Immature natural killer cell (primary cell): ENCODE results near the gene GART. TPM values are rescaled to one million over a fixed set of nuclear protein-coding genes. Genes with fewer than 3 reads are reported as not detected.

Experiments
- DNase-seq, 3 donors: peaks; one replicate each; pipeline ENCODE4 v3.0.0; 2022; ENCODE audit warnings: mixed read lengths in 1 of 3
- H3K27ac Mint-ChIP-seq, 6 donors: one replicate each; pipeline ENCODE4 v1.8.0; 2020; ENCODE audit warnings: mixed read lengths in 6 of 6, mild to moderate bottlenecking in 5 of 6, inconsistent platforms in 4 of 6, moderate library complexity in 3 of 6
- H3K27me3 Mint-ChIP-seq, 3 donors: one replicate each; pipeline ENCODE4 v1.8.0; 2020 to 2021; ENCODE audit warnings: low read depth in 3 of 3, mild to moderate bottlenecking in 3 of 3, mixed read lengths in 3 of 3, moderate library complexity in 3 of 3, inconsistent platforms in 1 of 3
- H3K36me3 Mint-ChIP-seq, 3 donors: one replicate each; pipeline ENCODE4 v1.8.0; 2020; ENCODE audit warnings: mixed read lengths in 3 of 3, inconsistent platforms in 2 of 3, mild to moderate bottlenecking in 2 of 3
- H3K4me1 Mint-ChIP-seq, 2 donors: one replicate each; pipeline ENCODE4 v1.8.0; 2020; ENCODE audit warnings: inconsistent platforms in 2 of 2, mild to moderate bottlenecking in 2 of 2, mixed read lengths in 2 of 2, moderate library complexity in 1 of 2
- H3K4me3 Mint-ChIP-seq, 5 donors: one replicate each; pipeline ENCODE4 v1.8.0; 2020; ENCODE audit warnings: mild to moderate bottlenecking in 5 of 5, mixed read lengths in 5 of 5, inconsistent platforms in 3 of 5, moderate library complexity in 3 of 5
- H3K9me3 Mint-ChIP-seq, 6 donors: one replicate each; pipeline ENCODE4 v1.8.0; 2020; ENCODE audit warnings: mild to moderate bottlenecking in 6 of 6, mixed read lengths in 6 of 6, inconsistent platforms in 4 of 6, moderate library complexity in 3 of 6
- polyA plus RNA-seq, 3 donors: library from polyadenylated mRNA; unstranded; fragments of 300-500 nt; fragmentation: Illumina TruSeq; gene quantifications; one replicate each; pipeline ENCODE4 v1.2.3, GENCODE V29; 2021

GART gene
- polyA plus RNA-seq, 3 donors from 2014 or later = 26.4 to 43.8 (median 36.3) TPM

GRCh38 chr21:33566514-33566913 lies 24.6 kb upstream of the GART start:
- H3K36me3 Mint-ChIP-seq = peaks cover 9 to 21% (median 14%) of the 10 kb centered on the region in 3 donors
- no peak overlapping the region for H3K4me3 Mint-ChIP-seq

DNA sequence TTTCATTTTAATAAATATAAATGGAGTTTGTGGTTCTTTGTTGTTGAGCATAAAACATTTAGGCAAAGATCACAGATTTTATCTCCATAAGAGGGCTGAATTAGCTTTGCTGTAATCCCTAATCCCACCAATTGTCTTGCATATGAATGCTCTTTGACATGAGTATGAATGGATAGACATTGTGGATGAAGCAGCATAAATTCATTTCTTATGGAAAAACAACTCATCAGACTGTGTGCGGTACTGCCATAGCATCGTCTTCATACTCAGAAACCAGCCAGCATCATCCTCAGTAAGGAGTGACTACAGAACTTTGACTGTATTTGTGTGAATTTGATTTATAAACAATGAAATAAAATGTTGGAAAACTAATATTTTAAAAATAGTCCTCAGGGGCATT lies 20.5 kb upstream of the GART start:
- H3K4me1 Mint-ChIP-seq = peaks cover 30 to 78% of the 10 kb centered on the region in 2 donors

More at GRCh38 chr21:33566514-33566913, 24.6 kb upstream of the GART start:
- H3K27ac Mint-ChIP-seq = no peak overlapping the region
- peaks cover 29 to 52% of the 10 kb centered on the region in 2 donors for H3K4me1 Mint-ChIP-seq
- H3K27me3 Mint-ChIP-seq = no peaks in the 10 kb centered on the region
- DNase-seq = no peak
- no peaks in the 10 kb centered on the region for H3K9me3 Mint-ChIP-seq

GRCh38 chr21:33561373-33561772 lies 19.5 kb upstream of the GART start:
- peaks cover 41 to 78% of the 10 kb centered on the region in 2 donors for H3K4me1 Mint-ChIP-seq
- no peak overlapping the region for H3K4me3 Mint-ChIP-seq
- H3K9me3 Mint-ChIP-seq = no peaks in the 10 kb centered on the region
- peaks cover 0 to 10% (median 2%) of the 10 kb centered on the region in 3 donors for H3K27me3 Mint-ChIP-seq
- H3K36me3 Mint-ChIP-seq = peaks cover 28 to 54% (median 46%) of the 10 kb centered on the region in 3 donors
- H3K27ac Mint-ChIP-seq = peak overlapping the region; percentile 31 to 68 (median 53)
- DNase-seq = no peak

More for the DNA sequence above, 20.5 kb upstream of the GART start:
- no peak for DNase-seq
- peaks cover 28 to 46% (median 38%) of the 10 kb centered on the region in 3 donors for H3K36me3 Mint-ChIP-seq
- peaks cover 0 to 6% (median 2%) of the 10 kb centered on the region in 3 donors for H3K27me3 Mint-ChIP-seq
- H3K4me3 Mint-ChIP-seq = no peak overlapping the region
- H3K27ac Mint-ChIP-seq = peak overlapping the region in 2 of 6 donors; percentile 38 to 41
- no peaks in the 10 kb centered on the region for H3K9me3 Mint-ChIP-seq

DNA sequence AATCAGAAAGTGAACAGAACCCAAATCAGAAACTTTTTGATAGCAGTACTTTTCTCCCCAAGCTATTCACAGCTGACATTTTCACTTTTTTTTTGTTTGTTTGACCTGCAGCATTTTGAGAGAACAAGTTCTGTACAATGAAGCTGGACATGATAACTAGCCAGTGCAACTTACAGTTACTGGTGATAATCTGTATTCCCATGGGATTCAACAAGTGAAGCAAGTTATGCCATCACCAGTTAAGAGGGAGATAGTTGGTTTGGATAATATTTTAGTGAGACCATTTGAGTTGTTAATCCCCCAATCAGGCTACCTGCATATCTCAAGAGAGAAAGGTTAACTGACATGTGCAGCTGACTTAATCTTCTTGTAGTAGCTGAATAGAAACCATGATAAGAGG lies 19.0 kb upstream of the GART start:
- H3K4me1 Mint-ChIP-seq = peaks cover 45 to 78% of the 10 kb centered on the region in 2 donors
- peaks cover 0 to 14% (median 2%) of the 10 kb centered on the region in 3 donors for H3K27me3 Mint-ChIP-seq
- peaks cover 31 to 57% (median 50%) of the 10 kb centered on the region in 3 donors for H3K36me3 Mint-ChIP-seq
- H3K4me3 Mint-ChIP-seq = no peak overlapping the region
- no peaks in the 10 kb centered on the region for H3K9me3 Mint-ChIP-seq
- no peak for DNase-seq
- H3K27ac Mint-ChIP-seq = peak overlapping the region; percentile 31 to 68 (median 53)

GRCh38 chr21:33559813-33560212 lies 17.9 kb upstream of the GART start:
- Mint-ChIP-seq H3K27me3 (peaks cover 0 to 14% (median 3%) of the 10 kb centered on the region in 3 donors), H3K36me3 (peaks cover 37 to 66% (median 55%) of the 10 kb centered on the region in 3 donors)

DNA sequence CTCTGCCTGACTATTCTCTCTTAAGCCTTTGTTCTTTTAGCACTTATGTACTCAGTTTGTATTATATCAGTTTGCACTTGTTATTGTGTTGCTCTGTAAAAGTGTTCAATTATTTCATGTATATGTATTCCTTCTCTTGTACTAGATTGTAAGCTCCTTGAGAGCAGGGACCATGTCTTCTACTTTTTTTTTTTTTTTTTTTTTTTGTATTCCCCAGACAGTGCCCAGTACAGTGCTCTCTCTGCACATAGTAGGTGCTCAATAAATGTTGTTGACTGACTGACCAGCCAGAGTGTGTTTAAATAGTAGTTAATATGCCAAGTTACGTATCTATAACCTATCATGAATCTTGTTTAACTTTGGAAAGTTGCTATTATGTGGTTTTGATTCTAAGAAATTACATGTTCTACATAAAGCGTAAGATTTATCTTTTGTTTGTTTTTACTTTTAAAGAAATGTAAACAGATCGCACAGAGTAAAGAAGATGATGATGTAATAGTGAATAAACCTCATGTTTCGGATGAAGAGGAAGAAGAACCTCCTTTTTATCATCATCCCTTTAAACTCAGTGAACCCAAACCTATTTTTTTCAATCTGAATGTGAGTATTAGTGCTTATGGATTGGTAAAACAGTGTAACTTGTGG lies 17.0 kb upstream of the GART start:
- H3K9me3 Mint-ChIP-seq = no peaks in the 10 kb centered on the region
- peak overlapping the region in 1 of 6 donors; percentile 28 for H3K27ac Mint-ChIP-seq
- H3K27me3 Mint-ChIP-seq = peaks cover 5 to 14% (median 5%) of the 10 kb centered on the region in 3 donors
- H3K4me3 Mint-ChIP-seq = no peak overlapping the region
- peaks cover 46 to 72% (median 55%) of the 10 kb centered on the region in 3 donors for H3K36me3 Mint-ChIP-seq
- peaks cover 61 to 92% of the 10 kb centered on the region in 2 donors for H3K4me1 Mint-ChIP-seq
- DNase-seq = no peak

More at GRCh38 chr21:33559813-33560212, 17.9 kb upstream of the GART start:
- DNase-seq = no peak
- Mint-ChIP-seq H3K4me3 (no peak overlapping the region), H3K9me3 (no peaks in the 10 kb centered on the region), H3K4me1 (peaks cover 54 to 85% of the 10 kb centered on the region in 2 donors), H3K27ac (peak overlapping the region in 2 of 6 donors; percentile 27 to 30)

DNA sequence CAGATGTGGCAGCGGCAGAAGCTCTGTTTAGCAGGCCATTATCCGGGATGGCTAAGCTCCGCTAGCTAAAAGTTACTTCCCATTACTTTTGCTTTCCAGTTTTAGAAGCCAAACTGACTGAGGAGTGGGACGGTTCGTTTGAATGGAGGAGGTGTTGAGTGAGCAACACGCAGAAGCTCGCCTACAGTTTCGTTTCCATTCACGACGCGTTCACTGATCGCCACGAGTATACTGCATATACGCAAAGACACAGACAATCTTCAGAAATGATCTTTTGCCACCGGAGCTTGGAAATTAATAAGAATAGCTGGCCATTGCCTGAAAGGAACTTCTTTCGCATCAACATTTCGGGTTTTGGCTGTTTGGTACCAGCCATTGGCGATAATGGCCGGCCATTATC lies 15.5 kb upstream of the GART start:
- Mint-ChIP-seq H3K36me3 (peaks cover 46 to 74% (median 56%) of the 10 kb centered on the region in 3 donors), H3K4me3 (no peak overlapping the region), H3K27me3 (peaks cover 5 to 17% (median 5%) of the 10 kb centered on the region in 3 donors), H3K4me1 (peaks cover 50 to 91% of the 10 kb centered on the region in 2 donors), H3K9me3 (no peaks in the 10 kb centered on the region), H3K27ac (peak overlapping the region in 1 of 6 donors; percentile 40)
- DNase-seq = no peak

DNA sequence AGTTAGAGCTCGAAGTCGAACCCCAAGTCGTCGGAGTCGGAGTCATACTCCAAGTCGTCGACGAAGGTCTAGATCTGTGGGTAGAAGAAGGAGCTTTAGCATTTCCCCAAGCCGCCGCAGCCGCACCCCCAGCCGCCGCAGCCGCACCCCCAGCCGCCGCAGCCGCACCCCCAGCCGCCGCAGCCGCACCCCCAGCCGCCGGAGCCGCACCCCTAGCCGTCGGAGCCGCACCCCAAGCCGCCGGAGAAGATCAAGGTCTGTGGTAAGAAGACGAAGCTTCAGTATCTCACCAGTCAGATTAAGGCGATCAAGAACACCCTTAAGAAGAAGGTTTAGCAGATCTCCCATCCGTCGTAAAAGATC lies 13.0 kb upstream of the GART start:
- DNase-seq = no peak
- Mint-ChIP-seq H3K36me3 (peaks cover 39 to 64% (median 47%) of the 10 kb centered on the region in 3 donors), H3K4me3 (no peak overlapping the region), H3K27me3 (peaks cover 3 to 22% (median 7%) of the 10 kb centered on the region in 3 donors), H3K9me3 (no peaks in the 10 kb centered on the region), H3K27ac (no peak overlapping the region), H3K4me1 (peaks cover 42 to 75% of the 10 kb centered on the region in 2 donors)

- H3K36me3 Mint-ChIP-seq = peaks cover 36 to 64% (median 46%) of the 10 kb centered on the region in 3 donors
- H3K4me3 Mint-ChIP-seq = peak overlapping the region in 2 of 5 donors; percentile 20 to 50
- peak overlapping the region in 4 of 6 donors; percentile 10 to 65 (median 39) for H3K27ac Mint-ChIP-seq
- DNase-seq = no peak
- peaks cover 3 to 21% (median 7%) of the 10 kb centered on the region in 3 donors for H3K27me3 Mint-ChIP-seq
- H3K9me3 Mint-ChIP-seq = no peaks in the 10 kb centered on the region
- H3K4me1 Mint-ChIP-seq = peaks cover 47 to 75% of the 10 kb centered on the region in 2 donors
Observed at GRCh38 chr21:33554236-33554981, 12.5 kb upstream of the GART start.

DNA sequence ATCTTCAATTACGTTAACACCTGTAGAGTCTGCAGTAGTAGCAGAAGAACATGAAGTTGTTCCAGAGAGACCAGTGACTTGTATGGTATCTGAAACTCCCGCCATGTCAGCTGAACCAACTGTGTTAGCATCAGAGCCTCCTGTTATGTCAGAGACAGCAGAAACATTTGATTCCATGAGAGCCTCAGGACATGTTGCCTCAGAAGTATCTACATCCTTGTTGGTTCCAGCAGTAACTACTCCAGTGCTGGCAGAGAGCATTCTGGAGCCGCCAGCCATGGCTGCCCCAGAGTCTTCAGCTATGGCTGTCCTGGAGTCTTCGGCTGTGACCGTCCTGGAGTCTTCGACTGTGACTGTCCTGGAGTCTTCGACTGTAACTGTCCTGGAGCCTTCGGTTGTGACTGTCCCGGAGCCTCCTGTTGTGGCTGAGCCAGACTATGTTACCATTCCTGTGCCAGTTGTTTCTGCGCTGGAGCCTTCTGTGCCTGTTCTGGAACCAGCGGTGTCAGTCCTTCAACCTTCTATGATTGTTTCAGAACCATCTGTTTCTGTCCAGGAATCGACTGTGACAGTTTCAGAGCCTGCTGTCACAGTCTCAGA lies 11.2 kb upstream of the GART start:
- peaks cover 28 to 62% (median 40%) of the 10 kb centered on the region in 3 donors for H3K36me3 Mint-ChIP-seq
- H3K27ac Mint-ChIP-seq = no peak overlapping the region
- no peak for DNase-seq
- peaks cover 50 to 77% of the 10 kb centered on the region in 2 donors for H3K4me1 Mint-ChIP-seq
- H3K9me3 Mint-ChIP-seq = no peaks in the 10 kb centered on the region
- H3K27me3 Mint-ChIP-seq = peaks cover 3 to 19% (median 7%) of the 10 kb centered on the region in 3 donors
- no peak overlapping the region for H3K4me3 Mint-ChIP-seq

DNA sequence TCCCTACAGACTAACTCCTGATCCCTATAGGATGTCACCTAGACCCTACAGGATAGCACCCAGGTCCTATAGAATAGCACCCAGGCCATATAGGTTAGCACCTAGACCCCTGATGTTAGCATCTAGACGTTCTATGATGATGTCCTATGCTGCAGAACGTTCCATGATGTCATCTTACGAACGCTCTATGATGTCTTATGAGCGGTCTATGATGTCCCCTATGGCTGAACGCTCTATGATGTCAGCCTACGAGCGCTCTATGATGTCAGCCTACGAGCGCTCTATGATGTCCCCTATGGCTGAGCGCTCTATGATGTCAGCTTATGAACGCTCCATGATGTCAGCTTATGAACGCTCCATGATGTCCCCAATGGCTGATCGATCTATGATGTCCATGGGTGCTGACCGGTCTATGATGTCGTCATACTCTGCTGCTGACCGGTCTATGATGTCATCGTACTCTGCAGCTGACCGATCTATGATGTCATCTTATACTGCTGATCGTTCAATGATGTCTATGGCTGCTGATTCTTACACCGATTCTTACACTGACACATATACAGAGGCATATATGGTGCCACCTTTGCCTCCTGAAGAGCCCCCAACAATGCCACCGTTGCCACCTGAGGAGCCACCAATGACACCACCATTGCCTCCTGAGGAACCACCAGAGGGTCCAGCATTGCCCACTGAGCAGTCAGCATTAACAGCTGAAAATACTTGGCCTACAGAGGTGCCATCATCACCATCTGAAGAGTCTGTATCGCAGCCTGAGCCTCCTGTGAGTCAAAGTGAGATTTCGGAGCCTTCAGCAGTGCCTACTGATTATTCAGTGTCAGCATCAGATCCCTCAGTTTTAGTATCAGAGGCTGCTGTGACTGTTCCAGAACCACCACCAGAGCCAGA lies 10.4 kb upstream of the GART start:
- H3K9me3 Mint-ChIP-seq = no peaks in the 10 kb centered on the region
- no peak for DNase-seq
- no peak overlapping the region for H3K4me3 Mint-ChIP-seq
- peaks cover 23 to 56% (median 33%) of the 10 kb centered on the region in 3 donors for H3K36me3 Mint-ChIP-seq
- H3K27me3 Mint-ChIP-seq = peaks cover 3 to 19% (median 7%) of the 10 kb centered on the region in 3 donors
- peak overlapping the region in 1 of 6 donors; percentile 42 for H3K27ac Mint-ChIP-seq
- peaks cover 48 to 72% of the 10 kb centered on the region in 2 donors for H3K4me1 Mint-ChIP-seq

- Mint-ChIP-seq H3K27me3 (peaks cover 3 to 18% (median 7%) of the 10 kb centered on the region in 3 donors), H3K36me3 (peaks cover 23 to 49% (median 28%) of the 10 kb centered on the region in 3 donors), H3K27ac (no peak overlapping the region), H3K4me3 (no peak overlapping the region), H3K9me3 (no peaks in the 10 kb centered on the region), H3K4me1 (peaks cover 41 to 67% of the 10 kb centered on the region in 2 donors)
- no peak for DNase-seq
Observed at GRCh38 chr21:33551664-33552063, 9.7 kb upstream of the GART start.
